Measurements from ENCODE around the gene DSE.
"Not testable (repeated sequence)": the region's sequence is repeated elsewhere in the genome, so short reads cannot be mapped to it uniquely, and the experiment has no call there.

DSE gene

DNA sequence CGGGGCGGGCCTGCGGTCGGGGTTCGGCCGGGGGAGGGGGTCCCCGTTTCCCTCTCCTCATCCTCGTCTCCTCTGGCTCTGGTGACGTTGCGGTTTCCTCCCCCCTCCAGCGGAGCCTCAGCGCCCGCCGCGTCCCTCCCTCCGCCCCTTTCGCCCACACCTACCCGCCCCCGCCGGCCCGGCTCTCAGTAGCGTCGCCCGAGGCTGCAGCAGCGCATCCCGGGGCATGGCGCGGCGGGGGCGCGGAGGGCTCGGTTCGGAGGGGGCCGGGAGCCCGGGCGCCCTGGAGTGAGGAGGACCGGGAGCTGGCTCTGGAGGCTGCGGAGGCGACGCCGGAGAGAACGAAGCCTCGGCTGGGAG, at the start of gene DSE:
TSS of gene DSE (plus strand) at position 188 of the 360 bp plus-strand sequence. CDS start 28,304 bp downstream, outside the sequence.
- DNase-seq (ENCODE audit: low spot score), result peak; percentile 39

DNA sequence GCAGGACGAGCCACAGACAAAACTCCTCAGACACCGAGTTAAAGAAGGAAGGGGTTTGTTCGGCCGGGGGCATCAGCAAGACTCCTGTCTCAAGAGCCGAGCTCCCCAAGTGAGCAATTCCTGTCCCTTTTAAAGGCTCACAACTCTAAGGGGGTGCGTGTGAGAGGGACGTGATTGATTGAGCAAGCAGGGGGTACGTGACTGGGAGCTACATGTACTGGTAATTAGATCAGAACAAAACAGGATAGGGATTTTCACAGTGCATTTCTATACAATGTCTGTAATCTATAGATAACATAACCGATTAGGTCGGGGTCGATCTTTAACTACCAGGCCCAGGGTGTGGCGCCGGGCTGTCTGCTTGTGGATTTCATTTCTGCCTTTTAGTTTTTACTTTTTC, 48.8 kb upstream of the DSE start:
- not testable (repeated sequence) for DNase-seq (ENCODE audit: low spot score)

DNA sequence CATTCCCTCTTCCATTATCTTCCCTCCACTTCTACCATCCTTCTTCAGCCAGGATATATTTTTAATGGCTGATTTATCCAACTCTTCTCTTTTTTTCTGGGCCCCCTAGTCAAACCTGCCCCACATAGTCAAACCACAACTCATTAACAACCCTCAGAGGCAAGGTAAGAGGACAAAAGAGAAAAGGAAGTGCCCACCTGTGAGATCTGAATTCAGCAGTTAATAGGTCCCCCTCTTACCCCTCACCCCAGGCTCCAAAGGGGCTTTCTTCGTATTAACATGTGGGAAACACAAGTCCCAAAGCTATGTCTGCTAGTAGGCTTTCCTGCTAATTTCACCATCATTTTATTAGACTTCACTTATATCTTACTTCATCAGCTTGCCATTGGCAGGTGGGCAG, 46.9 kb upstream of the DSE start:
- no peak for DNase-seq (ENCODE audit: low spot score)

DNA sequence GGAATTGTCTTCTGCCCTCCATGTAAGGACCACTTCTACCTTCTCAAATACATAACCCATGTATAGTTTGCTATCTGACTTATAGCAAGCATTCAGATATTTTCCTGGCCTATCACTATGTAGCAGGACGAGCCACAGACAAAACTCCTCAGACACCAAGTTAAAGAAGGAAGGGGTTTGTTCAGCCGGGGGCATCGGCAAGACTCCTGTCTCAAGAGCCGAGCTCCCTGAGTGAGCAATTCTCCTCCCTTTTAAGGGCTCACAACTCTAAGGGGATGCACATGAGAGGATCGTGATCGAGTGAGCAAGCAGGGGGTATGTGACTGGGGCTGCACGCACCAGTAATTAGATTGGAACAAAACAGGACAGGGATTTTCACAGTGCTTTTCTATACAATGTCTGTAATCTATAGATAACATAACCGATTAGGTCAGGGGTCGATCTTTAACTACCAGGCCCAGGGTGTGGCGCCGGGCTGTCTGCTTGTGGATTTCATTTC, 45.1 kb upstream of the DSE start:
- DNase-seq (ENCODE audit: low spot score), result not testable (repeated sequence)

GRCh38 chr6:116326181-116326671, 44.5 kb upstream of the DSE start:
- no peak for DNase-seq (ENCODE audit: low spot score)

GRCh38 chr6:116326996-116327395, 43.8 kb upstream of the DSE start:
- no peak for DNase-seq (ENCODE audit: low spot score)

GRCh38 chr6:116327803-116328527, 42.8 kb upstream of the DSE start:
- DNase-seq (ENCODE audit: low spot score), result no peak

DNA sequence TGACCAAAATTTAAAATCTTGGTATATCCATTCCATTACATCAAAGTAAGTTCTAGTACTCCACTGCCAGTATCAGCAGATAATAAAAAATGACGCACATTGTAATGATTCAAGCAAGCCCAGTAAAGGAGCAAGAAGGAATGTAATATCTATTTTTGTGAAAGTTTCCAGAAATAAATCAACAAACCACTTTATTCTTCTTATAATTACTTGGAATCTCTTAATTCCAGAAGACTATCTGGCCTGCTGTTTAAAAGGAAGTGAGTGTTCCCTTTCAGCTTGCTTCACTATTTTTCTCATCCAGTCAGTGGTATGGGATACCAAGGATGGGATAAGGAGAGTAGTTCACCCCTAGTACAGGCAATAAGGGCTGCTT, 42.2 kb upstream of the DSE start:
- no peak for DNase-seq (ENCODE audit: low spot score)

GRCh38 chr6:116329156-116329555, 41.6 kb upstream of the DSE start:
- no peak for DNase-seq (ENCODE audit: low spot score)

- no peak for DNase-seq (ENCODE audit: low spot score)
These were observed 40.2 kb upstream of the DSE start for GRCh38 chr6:116330511-116330910.

GRCh38 chr6:116332096-116332495, 38.7 kb upstream of the DSE start:
- DNase-seq (ENCODE audit: low spot score), result no peak

DNA sequence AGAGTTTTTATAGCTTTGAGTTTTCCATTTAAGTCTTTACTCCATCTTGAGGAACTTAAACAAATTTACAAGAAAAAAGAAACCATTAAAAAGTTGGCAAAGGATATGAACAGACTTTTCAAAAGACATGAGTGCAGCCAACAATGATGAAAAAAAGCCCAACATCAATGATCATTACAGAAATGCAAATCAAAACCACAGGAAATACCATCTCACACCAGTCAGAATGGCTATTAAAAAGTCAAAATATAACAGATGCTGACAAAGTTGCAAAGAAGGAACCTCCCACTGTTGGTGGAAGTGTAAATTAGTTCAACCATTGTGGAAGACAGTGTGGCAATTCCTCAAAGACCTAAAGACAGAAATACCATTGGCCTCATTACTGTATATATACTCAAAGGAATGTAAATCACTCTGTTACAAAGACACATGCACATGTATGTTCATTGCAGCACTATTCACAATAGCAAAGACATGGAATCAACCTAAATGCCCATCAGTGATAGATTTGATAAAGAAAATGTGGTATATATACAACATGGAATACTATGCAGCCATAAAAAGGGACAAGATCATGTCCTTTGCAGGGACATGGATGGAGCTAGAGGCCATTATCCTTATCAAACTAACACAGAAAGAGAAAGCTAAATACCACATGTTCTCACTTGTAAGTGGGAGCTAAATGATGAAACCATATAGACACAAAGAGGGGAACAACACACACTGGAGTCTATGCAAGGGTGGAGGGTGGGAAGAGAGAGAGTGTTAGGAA, 35.9 kb upstream of the DSE start:
- not testable (repeated sequence) for DNase-seq (ENCODE audit: low spot score)

DNA sequence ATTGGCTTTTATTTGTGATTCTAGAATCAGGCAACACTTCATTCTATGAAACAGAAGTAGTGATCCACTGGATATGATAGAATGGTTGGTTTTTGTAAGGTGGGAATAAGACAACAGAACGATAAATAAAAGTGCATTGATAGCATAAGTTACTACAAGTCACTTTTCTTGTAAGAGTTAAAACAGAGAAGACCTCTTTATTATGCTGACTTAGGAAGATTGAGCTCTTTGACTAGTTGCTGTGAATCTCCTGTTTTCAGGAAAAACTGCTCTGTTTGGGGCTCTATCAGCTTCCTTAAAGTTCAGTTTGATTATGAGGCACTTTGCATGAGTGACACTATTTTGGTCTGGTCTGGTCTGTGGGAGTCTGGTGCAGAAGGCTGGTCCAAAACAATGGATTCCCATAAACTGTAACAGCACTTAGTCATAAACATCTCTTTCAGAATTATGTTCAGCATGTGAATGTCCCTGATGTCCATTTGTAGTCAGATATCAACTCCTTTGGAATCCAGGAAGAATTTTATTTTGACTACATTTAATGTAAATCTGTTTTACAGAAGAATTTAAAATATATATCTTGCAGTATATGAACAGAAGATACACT, 35.0 kb upstream of the DSE start:
- DNase-seq (ENCODE audit: low spot score), result no peak

DNA sequence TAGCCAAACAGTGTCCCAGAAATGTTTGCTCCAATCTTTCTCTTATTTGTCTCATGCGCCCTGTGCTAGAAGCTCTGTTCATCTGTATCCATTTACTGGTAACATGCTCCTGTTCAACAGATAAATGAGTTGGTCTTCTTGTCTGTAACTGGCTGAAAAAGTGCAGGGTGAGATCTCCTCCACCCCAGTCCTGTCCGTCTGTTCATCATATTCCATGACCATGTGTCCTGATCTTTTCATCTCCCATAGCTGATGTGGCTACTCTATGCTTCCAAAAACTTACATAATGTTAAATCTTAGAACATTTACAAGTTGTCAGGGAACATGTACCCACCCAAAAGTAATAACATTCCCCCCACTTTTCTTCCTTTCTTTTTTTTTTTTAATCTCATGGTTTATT, 31.8 kb upstream of the DSE start:
- no peak for DNase-seq (ENCODE audit: low spot score)

DNA sequence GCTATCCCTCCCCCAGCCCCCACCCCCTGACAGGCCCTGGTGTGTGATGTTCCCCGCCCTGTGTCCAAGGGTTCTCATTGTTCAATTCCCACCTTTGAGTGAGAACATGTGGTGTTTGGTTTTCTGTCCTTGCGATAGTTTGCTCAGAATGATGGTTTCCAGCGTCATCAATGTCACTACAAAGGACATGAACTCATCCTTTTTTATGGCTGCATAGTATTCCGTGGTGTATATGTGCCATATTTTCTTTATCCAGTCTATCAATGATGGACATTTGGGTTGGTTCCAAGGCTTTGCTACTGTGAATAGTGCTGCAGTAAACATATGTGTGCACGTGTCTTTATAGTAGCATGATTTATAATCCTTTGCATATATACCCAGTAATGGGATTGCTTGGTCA, 30.1 kb upstream of the DSE start:
- DNase-seq (ENCODE audit: low spot score), result not testable (repeated sequence)

DNA sequence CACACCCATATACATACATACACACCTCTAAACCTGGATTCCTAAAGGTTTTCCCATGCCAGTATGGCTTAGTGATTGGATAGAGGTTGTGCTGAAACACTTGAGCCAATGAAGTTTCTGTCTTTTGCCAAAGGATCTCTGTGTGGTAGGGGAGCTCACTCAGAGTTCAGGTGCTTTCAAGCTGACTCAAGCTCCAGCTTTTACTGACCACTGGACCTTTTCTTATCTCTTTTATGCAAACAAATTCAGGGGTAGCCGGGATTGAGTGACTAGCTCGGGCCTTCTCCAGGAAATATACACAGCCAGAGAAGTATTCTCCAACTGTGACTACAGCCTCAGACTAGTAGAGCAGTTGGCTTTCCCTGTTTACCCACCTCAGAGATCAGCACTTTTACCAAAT, 21.5 kb upstream of the DSE start:
- DNase-seq (ENCODE audit: low spot score), result no peak

DNA sequence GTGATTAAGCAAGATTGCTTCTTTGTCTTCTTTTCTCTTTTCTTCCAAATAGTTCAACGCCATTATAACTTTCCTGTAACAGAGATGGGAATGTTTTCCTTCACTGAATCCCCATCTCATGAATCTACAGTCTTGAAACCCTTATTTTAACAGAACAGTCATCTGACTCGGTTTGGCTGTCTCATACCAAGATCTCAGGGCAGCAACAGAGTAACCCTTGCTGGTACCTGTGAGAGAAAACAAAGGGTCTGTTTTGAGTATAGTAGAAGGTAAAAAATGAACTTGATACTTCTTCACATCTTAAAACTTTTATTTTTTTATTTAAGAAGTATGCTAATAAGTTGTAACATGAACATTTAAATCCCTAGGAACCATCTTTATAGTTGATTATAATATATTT, 19.6 kb upstream of the DSE start:
- DNase-seq (ENCODE audit: low spot score), result no peak

DNA sequence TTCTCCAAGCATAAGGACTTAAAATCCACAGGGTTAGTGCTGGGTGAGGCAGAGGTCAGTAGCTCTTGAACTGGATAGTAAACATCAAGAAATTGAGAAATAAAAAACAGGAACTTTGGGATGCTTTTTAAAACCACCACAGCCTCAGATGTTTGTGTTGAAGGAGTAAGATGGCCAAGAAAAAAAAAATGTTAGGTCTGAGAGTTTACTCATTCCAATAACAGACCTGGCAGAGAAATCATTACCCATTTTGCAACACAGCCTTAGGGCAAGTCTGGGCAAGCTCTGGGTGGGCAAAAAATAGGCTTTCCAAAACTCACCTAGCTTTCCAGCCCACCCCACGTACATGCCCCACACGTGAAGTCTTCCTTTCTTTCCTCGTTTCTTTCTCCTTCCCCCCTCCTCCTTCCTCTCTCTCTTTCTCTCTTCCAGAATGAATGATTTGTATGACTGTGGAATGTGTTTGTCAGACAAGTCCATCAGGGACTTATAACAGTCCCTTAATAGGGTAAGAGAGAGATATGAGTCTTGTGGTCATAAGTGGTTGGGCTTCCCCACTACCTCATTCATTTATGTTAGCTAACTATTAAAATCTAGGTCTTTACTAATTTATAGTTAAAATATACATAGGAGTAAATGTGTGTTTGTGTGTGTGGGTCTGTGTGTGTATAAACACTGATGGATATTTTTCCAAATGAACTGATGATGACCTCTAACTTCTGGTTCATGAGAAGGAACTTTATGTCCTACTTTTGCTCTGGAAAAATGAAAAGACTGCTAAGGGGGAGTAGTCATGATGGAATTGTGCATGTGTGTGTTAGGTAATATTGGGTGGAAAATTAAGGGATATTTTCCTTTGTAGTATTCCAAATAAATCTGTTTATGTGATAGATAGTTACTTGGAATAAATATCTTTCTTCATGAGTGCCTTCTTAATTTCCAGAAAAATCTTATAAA, 18.0 kb upstream of the DSE start:
- no peak for DNase-seq (ENCODE audit: low spot score)

GRCh38 chr6:116354236-116354635, 16.5 kb upstream of the DSE start:
- no peak for DNase-seq (ENCODE audit: low spot score)

DNA sequence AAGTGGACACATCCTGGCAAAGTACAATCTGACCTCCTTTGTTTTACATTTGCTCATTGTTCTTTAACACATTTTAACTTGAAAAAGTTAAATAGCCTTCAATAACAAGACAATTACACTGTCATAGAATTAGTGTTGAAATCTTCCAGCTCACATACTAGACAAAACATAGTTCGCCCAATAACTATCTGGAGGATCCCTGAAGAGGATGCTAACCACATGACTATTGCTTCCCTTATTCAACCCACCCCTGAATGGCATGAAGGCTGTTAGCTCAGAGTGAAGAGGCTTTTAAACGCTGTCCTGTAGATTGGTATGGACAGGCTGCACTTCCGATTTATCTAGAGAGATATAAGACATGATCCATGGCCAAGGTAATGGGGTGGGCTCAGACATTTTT, 15.0 kb upstream of the DSE start:
- no peak for DNase-seq (ENCODE audit: low spot score)

- no peak for DNase-seq (ENCODE audit: low spot score)
These were observed 11.6 kb upstream of the DSE start for GRCh38 chr6:116359131-116359530.

- no peak for DNase-seq (ENCODE audit: low spot score)
These were observed 10.9 kb upstream of the DSE start for GRCh38 chr6:116359835-116360234.

All from LoVo (cell line).